IMR-90 (cell line): ENCODE data around the gene GLYAT.

Experiments used
- CTCF ChIP-seq: conservative IDR thresholded peaks from 2 replicates; pipeline ENCODE4 v1.5.1; 2012; ENCODE audit warnings: mild to moderate bottlenecking, low read depth, low read length, improper control_type of control experiment
- ELK1 ChIP-seq: fragments of 150-350 bp; IDR thresholded peaks from 2 replicates; pipeline ENCODE4 v1.6.1; 2016; ENCODE audit warnings: low read depth, mild to moderate bottlenecking, low read length, moderate library complexity, borderline replicate concordance
- FOS ChIP-seq: fragments of 150-350 bp; IDR thresholded peaks from 2 replicates; pipeline ENCODE4 v1.6.1; 2016; ENCODE audit warnings: low read depth, low read length
- MAFK ChIP-seq: IDR thresholded peaks from 2 replicates; pipeline ENCODE4 v1.6.1; 2012; ENCODE audit warnings: low read depth, low read length, improper control_type of control experiment
- MAZ ChIP-seq: IDR thresholded peaks from 2 replicates; pipeline ENCODE4 v1.6.1; 2012; ENCODE audit warnings: low read depth, mild to moderate bottlenecking, low read length, improper control_type of control experiment, moderate library complexity, borderline replicate concordance
- NFE2L2 ChIP-seq: fragments of 150-350 bp; IDR thresholded peaks from 2 replicates; pipeline ENCODE4 v1.6.1; 2016; ENCODE audit warnings: low read depth, mild to moderate bottlenecking, low read length
- POLR2A ChIP-seq: IDR thresholded peaks from 2 replicates; pipeline ENCODE4 v1.6.1; 2012; ENCODE audit warnings: mild to moderate bottlenecking, low read depth, low read length
- RAD21 ChIP-seq: IDR thresholded peaks from 2 replicates; pipeline ENCODE4 v1.6.1; 2012; ENCODE audit warnings: low read length, improper control_type of control experiment
- RCOR1 ChIP-seq: IDR thresholded peaks from 2 replicates; pipeline ENCODE4 v1.6.1; 2012; ENCODE audit warnings: mild to moderate bottlenecking, low read length, improper control_type of control experiment; ENCODE audit not compliant: insufficient replicate concordance
- RFX5 ChIP-seq: IDR thresholded peaks from 2 replicates; pipeline ENCODE4 v1.8.0; 2012; ENCODE audit warnings: low read depth, mild to moderate bottlenecking, low read length, moderate library complexity
- SMC3 ChIP-seq: fragments of 150-350 bp; IDR thresholded peaks from 2 replicates; pipeline ENCODE4 v1.6.1; 2016; ENCODE audit warnings: low read depth, mild to moderate bottlenecking, antibody characterized with exemption, low read length, moderate library complexity
- USF2 ChIP-seq: fragments of 150-350 bp; IDR thresholded peaks from 2 replicates; pipeline ENCODE4 v1.6.1; 2017; ENCODE audit warnings: mild to moderate bottlenecking, antibody characterized with exemption, low read length, low read depth

GRCh38 chr11:58745705-58746364 is 14.1 kb upstream of the GLYAT start:
- no peak for TF ChIP-seq RAD21
- no peak for TF ChIP-seq CTCF
- no peak for TF ChIP-seq POLR2A
- no peak for TF ChIP-seq ELK1
- no peak for TF ChIP-seq RFX5
- TF ChIP-seq MAZ, result no peak
- TF ChIP-seq FOS, result no peak
- no peak for TF ChIP-seq SMC3
- no peak for TF ChIP-seq USF2
- no peak for TF ChIP-seq NFE2L2
- TF ChIP-seq MAFK, result no peak
- TF ChIP-seq RCOR1, result no peak
